GM11168 (cell line): ENCODE data around the gene PRKN.

Experiments used
- in situ Hi-C: fragments of 300-500 bp; cut with MboI; formaldehyde crosslinking; loops from one replicate; pipeline ENCODE4 v1.12.0; 2022; ENCODE audit warnings: low sequenced_read_pairs; ENCODE audit not compliant: unreplicated experiment

The PRKN gene

GRCh38 chr6:161674930-161675682 lies 1052.5 kb downstream of the PRKN start:
- in situ Hi-C loops: loop anchor here (25.0 kb wide), 1 partner anchor 263 kb away; no protein-coding TSS in a partner anchor

GRCh38 chr6:161673026-161673425 lies 1054.5 kb downstream of the PRKN start:
- in situ Hi-C loops: no loop called here

GRCh38 chr6:161671117-161671516 lies 1056.4 kb downstream of the PRKN start:
- in situ Hi-C loops: no loop called here

- in situ Hi-C loops: no loop called here
Observed at GRCh38 chr6:161668665-161669064, 1058.9 kb downstream of the PRKN start.

- in situ Hi-C loops: no loop called here
Observed at GRCh38 chr6:161667957-161668356, 1059.6 kb downstream of the PRKN start.

GRCh38 chr6:161663682-161664081 lies 1063.9 kb downstream of the PRKN start:
- in situ Hi-C loops: no loop called here

- in situ Hi-C loops: no loop called here
Observed at GRCh38 chr6:161660666-161661571, 1066.6 kb downstream of the PRKN start.

- in situ Hi-C loops: no loop called here
Observed at GRCh38 chr6:161658211-161658610, 1069.4 kb downstream of the PRKN start.

- in situ Hi-C loops: no loop called here
Observed at GRCh38 chr6:161654209-161654608, 1073.4 kb downstream of the PRKN start.

- in situ Hi-C loops: no loop called here
Observed at GRCh38 chr6:161651949-161652348, 1075.6 kb downstream of the PRKN start.

- in situ Hi-C loops: no loop called here
Observed at GRCh38 chr6:161649841-161650240, 1077.7 kb downstream of the PRKN start.

- in situ Hi-C loops: no loop called here
Observed at GRCh38 chr6:161649068-161649467, 1078.5 kb downstream of the PRKN start.

GRCh38 chr6:161647234-161647633 lies 1080.3 kb downstream of the PRKN start:
- in situ Hi-C loops: no loop called here

- in situ Hi-C loops: no loop called here
Observed at GRCh38 chr6:161644521-161644920, 1083.0 kb downstream of the PRKN start.

GRCh38 chr6:161641175-161641574 lies 1086.4 kb downstream of the PRKN start:
- in situ Hi-C loops: no loop called here

- in situ Hi-C loops: no loop called here
Observed at GRCh38 chr6:161639772-161640171, 1087.8 kb downstream of the PRKN start.

GRCh38 chr6:161637658-161638057 lies 1089.9 kb downstream of the PRKN start:
- in situ Hi-C loops: no loop called here

GRCh38 chr6:161636882-161637430 lies 1090.6 kb downstream of the PRKN start:
- in situ Hi-C loops: no loop called here

GRCh38 chr6:161635975-161636374 lies 1091.6 kb downstream of the PRKN start:
- in situ Hi-C loops: no loop called here

- in situ Hi-C loops: no loop called here
Observed at GRCh38 chr6:161634916-161635315, 1092.7 kb downstream of the PRKN start.

GRCh38 chr6:161631676-161632194 lies 1095.8 kb downstream of the PRKN start:
- in situ Hi-C loops: no loop called here
